Measurements from ENCODE around the gene CNR1.

CNR1 gene

GRCh38 chr6:88135578-88136114 lies 30.5 kb downstream of the CNR1 start:
- no peak overlapping the region for H3K4me3 ChIP-seq (ENCODE audit: low read length)
- no peak for TF ChIP-seq CTCF (conservative IDR thresholded peaks at IDR 0.05; ENCODE audit: low read depth, low read length)

GRCh38 chr6:88134575-88134974 lies 31.6 kb downstream of the CNR1 start:
- no peak for DNase-seq (ENCODE audit: low read depth)
- TF ChIP-seq CTCF (conservative IDR thresholded peaks at IDR 0.05; ENCODE audit: low read depth, low read length), result no peak
- H3K4me3 ChIP-seq (ENCODE audit: low read length), result no peak overlapping the region

More at GRCh38 chr6:88135578-88136114, 30.5 kb downstream of the CNR1 start:
- no peak for DNase-seq (ENCODE audit: low read depth)

GRCh38 chr6:88133718-88134117 lies 32.4 kb downstream of the CNR1 start:
- no peak overlapping the region for H3K4me3 ChIP-seq (ENCODE audit: low read length)
- no peak for TF ChIP-seq CTCF (conservative IDR thresholded peaks at IDR 0.05; ENCODE audit: low read depth, low read length)
- no peak for DNase-seq (ENCODE audit: low read depth)

GRCh38 chr6:88124925-88125557 lies 41.1 kb downstream of the CNR1 start:
- no peak for DNase-seq (ENCODE audit: low read depth)
- H3K4me3 ChIP-seq (ENCODE audit: low read length), result no peak overlapping the region
- no peak for TF ChIP-seq CTCF (conservative IDR thresholded peaks at IDR 0.05; ENCODE audit: low read depth, low read length)

GRCh38 chr6:88120635-88121034 lies 45.5 kb downstream of the CNR1 start:
- TF ChIP-seq CTCF (conservative IDR thresholded peaks at IDR 0.05; ENCODE audit: low read depth, low read length), result no peak

GRCh38 chr6:88119769-88120168 lies 46.4 kb downstream of the CNR1 start:
- TF ChIP-seq CTCF (conservative IDR thresholded peaks at IDR 0.05; ENCODE audit: low read depth, low read length), result no peak
- no peak for DNase-seq (ENCODE audit: low read depth)
- no peak overlapping the region for H3K4me3 ChIP-seq (ENCODE audit: low read length)

More at GRCh38 chr6:88120635-88121034, 45.5 kb downstream of the CNR1 start:
- no peak for DNase-seq (ENCODE audit: low read depth)
- H3K4me3 ChIP-seq (ENCODE audit: low read length), result no peak overlapping the region

GRCh38 chr6:88116276-88116675 lies 49.9 kb downstream of the CNR1 start:
- no peak for DNase-seq (ENCODE audit: low read depth)
- TF ChIP-seq CTCF (conservative IDR thresholded peaks at IDR 0.05; ENCODE audit: low read depth, low read length), result no peak
- no peak overlapping the region for H3K4me3 ChIP-seq (ENCODE audit: low read length)
